Aorta (tissue), 5 donors: Measurements from ENCODE around the gene SUSD4. TPM values are rescaled to one million over a fixed set of nuclear protein-coding genes. Genes with fewer than 3 reads are reported as not detected.
"Not testable (repeated sequence)": the region's sequence is repeated elsewhere in the genome, so short reads cannot be mapped to it uniquely, and the experiment has no call there.

Experiments
- ATAC-seq: fragments of 200-7000 bp; cut with Tn5 transposase; one replicate; pipeline ENCODE4 v1.9.1; 2022; ENCODE audit warnings: moderate library complexity; ENCODE audit not compliant: low FRiP score
- DNase-seq, 2 donors: peaks; one replicate each; pipeline ENCODE4 v3.0.0-alpha.2; 2020
- H3K27ac ChIP-seq, 2 donors: one replicate each; pipeline ENCODE4 v1.5.1; 2013; ENCODE audit warnings: low read length in 2 of 2, mild to moderate bottlenecking in 2 of 2, moderate library complexity in 2 of 2, control low read depth in 1 of 2, inconsistent platforms in 1 of 2, low read depth in 1 of 2
- H3K27me3 ChIP-seq, 2 donors: one replicate each; pipeline ENCODE4 v1.6.1; 2013; ENCODE audit warnings: control low read depth in 1 of 2, low read length in 1 of 2, mild to moderate bottlenecking in 1 of 2, moderate library complexity in 1 of 2; ENCODE audit not compliant: insufficient read depth in 2 of 2, control insufficient read depth in 1 of 2
- H3K36me3 ChIP-seq, 2 donors: one replicate each; pipeline ENCODE4 v1.6.1; 2013; ENCODE audit warnings: control low read depth in 1 of 2, low read length in 1 of 2, mild to moderate bottlenecking in 1 of 2; ENCODE audit not compliant: insufficient read depth in 2 of 2, control insufficient read depth in 1 of 2
- H3K4me1 ChIP-seq, 2 donors: one replicate each; pipeline ENCODE4 v1.6.1; 2013; ENCODE audit warnings: low read length in 2 of 2, control low read depth in 1 of 2, mild to moderate bottlenecking in 1 of 2, moderate library complexity in 1 of 2; ENCODE audit not compliant: insufficient read depth in 2 of 2, control insufficient read depth in 1 of 2
- H3K4me3 ChIP-seq, 2 donors: one replicate each; pipeline ENCODE4 v1.5.1; 2013; ENCODE audit warnings: low read length in 2 of 2, control low read depth in 1 of 2, mild to moderate bottlenecking in 1 of 2
- H3K9me3 ChIP-seq: one replicate; pipeline ENCODE4 v1.6.1; 2013; ENCODE audit warnings: mild to moderate bottlenecking, low read length; ENCODE audit not compliant: control insufficient read depth
- WGBS, 2 donors: extraction: QIAGEN DNeasy Blood & Tissue Kit; methylation state at CpG; one replicate each; pipeline ENCODE4 v1.1.7; 2013; 5-methylcytosine and 5-hydroxymethylcytosine counted together
- intact Hi-C, 2 donors: fragments of 100-400 bp; cut with DNase I; formaldehyde crosslinking; loops; one replicate each; pipeline versions ENCODE4 v1.14.2 to v1.15.0; 2022
- polyA plus RNA-seq, 2 donors: library from polyadenylated mRNA; stranded (reverse); fragments of 200-250 nt; gene quantifications; one replicate each; pipeline ENCODE4 v1.2.3, GENCODE V29; 2013
- total RNA-seq, 2 donors: library from RNA; stranded (reverse); fragmentation: NEBNext Ultra II Directional; extraction: Animal tissue kit (Norgen Biotek cat#: 25700); gene quantifications; one replicate each; pipeline ENCODE4 v1.2.1, GENCODE V29; 2021
- donor health status: healthy with polysubstance abuse.
- donor health status: Bipolar disorder and iron deficiency.
- donor health status: DM: no; HTN: no; CAD: no.
- donor health status: DM: no; HTN: no; CAD: no.
- donor health status: DM: yes; HTN: yes; CAD: no.

SUSD4 gene
- total and polyA plus RNA-seq, 4 donors, result 0.46 to 0.81 (median 0.57) TPM

GRCh38 chr1:223285452-223285851 is 78.5 kb downstream of the SUSD4 start:
- DNase-seq, result no peak
- H3K27ac ChIP-seq, result no peak overlapping the region
- peaks cover 2% of the 10 kb centered on the region for H3K9me3 ChIP-seq
- no peak overlapping the region for H3K4me3 ChIP-seq
- H3K27me3 ChIP-seq, result no peaks in the 10 kb centered on the region
- ATAC-seq, result no peak
- 91 to 94% methylated on average over 3 of the region's 3 CpGs for WGBS, 2 donors
- intact Hi-C loops, result no loop called here
- H3K4me1 ChIP-seq, result no peaks in the 10 kb centered on the region
- H3K36me3 ChIP-seq, result no peaks in the 10 kb centered on the region

GRCh38 chr1:223283697-223284096 is 80.3 kb downstream of the SUSD4 start:
- H3K36me3 ChIP-seq, H3K4me1 ChIP-seq, H3K4me3 ChIP-seq, H3K27ac ChIP-seq, ATAC-seq, H3K27me3 ChIP-seq, H3K9me3 ChIP-seq, DNase-seq, intact Hi-C loops: not testable (repeated sequence)
- 92 to 97% methylated on average over 3 of the region's 3 CpGs for WGBS, 2 donors

- H3K4me1 ChIP-seq, intact Hi-C loops, DNase-seq, H3K4me3 ChIP-seq, ATAC-seq, H3K27ac ChIP-seq, H3K27me3 ChIP-seq, H3K9me3 ChIP-seq, H3K36me3 ChIP-seq: not testable (repeated sequence)
- WGBS, 2 donors, result 81 to 87% methylated on average over 8 of the region's 8 CpGs
Measured at GRCh38 chr1:223278311-223278710, 85.7 kb downstream of the SUSD4 start.

GRCh38 chr1:223276029-223276428 is 87.9 kb downstream of the SUSD4 start:
- 76 to 82% methylated on average over 4 of the region's 4 CpGs for WGBS, 2 donors
- no peak for ATAC-seq
- Histone ChIP-seq H3K9me3 (no peaks in the 10 kb centered on the region), H3K36me3 (no peaks in the 10 kb centered on the region), H3K4me3 (no peak overlapping the region), H3K4me1 (no peaks in the 10 kb centered on the region), H3K27ac (no peak overlapping the region), H3K27me3 (no peaks in the 10 kb centered on the region)
- DNase-seq, result no peak
- intact Hi-C loops, result no loop called here

- WGBS, 2 donors, result 65 to 84% methylated on average over 5 of the region's 5 CpGs
- no peak for DNase-seq
- intact Hi-C loops, result no loop called here
- no peaks in the 10 kb centered on the region for H3K9me3 ChIP-seq
- no peaks in the 10 kb centered on the region for H3K27me3 ChIP-seq
- no peak for ATAC-seq
- no peaks in the 10 kb centered on the region for H3K4me1 ChIP-seq
- H3K36me3 ChIP-seq, result no peaks in the 10 kb centered on the region
- H3K27ac ChIP-seq, result no peak overlapping the region
- H3K4me3 ChIP-seq, result no peak overlapping the region
Measured at GRCh38 chr1:223273511-223273910, 90.5 kb downstream of the SUSD4 start.

GRCh38 chr1:223271085-223271781 is 92.7 kb downstream of the SUSD4 start:
- 88 to 89% methylated on average over 5 of the region's 5 CpGs for WGBS, 2 donors
- Histone ChIP-seq H3K9me3 (no peaks in the 10 kb centered on the region), H3K4me3 (no peak overlapping the region), H3K4me1 (no peaks in the 10 kb centered on the region), H3K27me3 (no peaks in the 10 kb centered on the region), H3K27ac (no peak overlapping the region), H3K36me3 (no peaks in the 10 kb centered on the region)
- ATAC-seq, result no peak
- intact Hi-C loops, result no loop called here
- no peak for DNase-seq

GRCh38 chr1:223270155-223270554 is 93.8 kb downstream of the SUSD4 start:
- DNase-seq, result no peak

GRCh38 chr1:223269006-223269405 is 95.0 kb downstream of the SUSD4 start:
- WGBS, 2 donors, result 75 to 76% methylated on average over 4 of the region's 4 CpGs
- no peaks in the 10 kb centered on the region for H3K36me3 ChIP-seq
- no peak for ATAC-seq
- no peaks in the 10 kb centered on the region for H3K4me1 ChIP-seq
- H3K4me3 ChIP-seq, result no peak overlapping the region
- H3K9me3 ChIP-seq, result no peaks in the 10 kb centered on the region
- H3K27me3 ChIP-seq, result no peaks in the 10 kb centered on the region
- intact Hi-C loops, result no loop called here
- H3K27ac ChIP-seq, result no peak overlapping the region
- no peak for DNase-seq

More at GRCh38 chr1:223270155-223270554, 93.8 kb downstream of the SUSD4 start:
- Histone ChIP-seq H3K27me3 (no peaks in the 10 kb centered on the region), H3K4me3 (no peak overlapping the region), H3K4me1 (no peaks in the 10 kb centered on the region), H3K27ac (no peak overlapping the region), H3K9me3 (no peaks in the 10 kb centered on the region), H3K36me3 (no peaks in the 10 kb centered on the region)
- intact Hi-C loops, result no loop called here
- 72 to 94% methylated on average over 5 of the region's 5 CpGs for WGBS, 2 donors
- ATAC-seq, result no peak

GRCh38 chr1:223266632-223267172 is 97.3 kb downstream of the SUSD4 start:
- no peaks in the 10 kb centered on the region for H3K36me3 ChIP-seq
- no peaks in the 10 kb centered on the region for H3K27me3 ChIP-seq
- ATAC-seq (no peak), DNase-seq (no peak)
- WGBS, 2 donors, result 50 to 54% methylated on average over 3 of the region's 3 CpGs
- H3K9me3 ChIP-seq, result no peaks in the 10 kb centered on the region
- no peaks in the 10 kb centered on the region for H3K4me1 ChIP-seq
- H3K27ac ChIP-seq, result no peak overlapping the region
- no peak overlapping the region for H3K4me3 ChIP-seq
- intact Hi-C loops, result no loop called here
